ENCODE data around the gene C18orf63.

Gene C18orf63

DNA sequence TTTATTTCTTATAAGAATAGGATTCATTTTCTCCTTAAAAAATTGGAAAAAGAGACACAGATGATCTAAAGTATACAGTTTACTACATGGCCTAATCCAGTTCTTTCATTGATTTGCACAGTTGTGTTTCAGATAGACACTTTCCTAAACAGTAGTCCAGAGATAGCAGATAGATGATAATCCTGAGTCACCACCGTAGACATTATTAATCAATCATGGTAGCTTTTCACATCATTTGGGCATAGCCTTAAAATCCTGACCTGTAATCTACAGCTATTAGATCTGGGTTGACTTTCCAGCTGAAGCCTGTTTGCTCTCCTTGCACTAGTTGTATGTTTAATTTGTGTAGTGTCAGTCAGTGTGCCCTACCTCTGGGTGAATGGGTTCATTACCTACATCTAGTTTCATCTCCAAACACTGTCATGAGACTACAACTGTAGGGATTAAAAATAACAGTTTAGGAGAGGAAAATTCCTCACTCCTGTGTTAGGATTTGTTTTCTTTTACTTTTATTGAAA lies 14.1 kb downstream of the C18orf63 start:
- no peak overlapping the region for H3K9ac ChIP-seq
- H3K27ac ChIP-seq = no peak overlapping the region
- no peaks in the 10 kb centered on the region for H3K79me2 ChIP-seq (ENCODE audit: insufficient read depth, low read depth)
- no peak overlapping the region for H3K4me2 ChIP-seq
- H4K20me1 ChIP-seq (ENCODE audit: insufficient read depth) = no peaks in the 10 kb centered on the region
- no peak overlapping the region for H3K4me3 ChIP-seq (IDR thresholded peaks at IDR 0.05; ENCODE audit: insufficient read depth, low read depth, low read length)
- TF ChIP-seq, protein P1, sequence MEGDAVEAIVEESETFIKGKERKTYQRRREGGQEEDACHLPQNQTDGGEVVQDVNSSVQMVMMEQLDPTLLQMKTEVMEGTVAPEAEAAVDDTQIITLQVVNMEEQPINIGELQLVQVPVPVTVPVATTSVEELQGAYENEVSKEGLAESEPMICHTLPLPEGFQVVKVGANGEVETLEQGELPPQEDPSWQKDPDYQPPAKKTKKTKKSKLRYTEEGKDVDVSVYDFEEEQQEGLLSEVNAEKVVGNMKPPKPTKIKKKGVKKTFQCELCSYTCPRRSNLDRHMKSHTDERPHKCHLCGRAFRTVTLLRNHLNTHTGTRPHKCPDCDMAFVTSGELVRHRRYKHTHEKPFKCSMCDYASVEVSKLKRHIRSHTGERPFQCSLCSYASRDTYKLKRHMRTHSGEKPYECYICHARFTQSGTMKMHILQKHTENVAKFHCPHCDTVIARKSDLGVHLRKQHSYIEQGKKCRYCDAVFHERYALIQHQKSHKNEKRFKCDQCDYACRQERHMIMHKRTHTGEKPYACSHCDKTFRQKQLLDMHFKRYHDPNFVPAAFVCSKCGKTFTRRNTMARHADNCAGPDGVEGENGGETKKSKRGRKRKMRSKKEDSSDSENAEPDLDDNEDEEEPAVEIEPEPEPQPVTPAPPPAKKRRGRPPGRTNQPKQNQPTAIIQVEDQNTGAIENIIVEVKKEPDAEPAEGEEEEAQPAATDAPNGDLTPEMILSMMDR (conservative IDR thresholded peaks at IDR 0.05; ENCODE audit: low read depth, low read length) = no peak
- no peak overlapping the region for H2AFZ ChIP-seq (ENCODE audit: low read depth)
- H3K4me1 ChIP-seq (ENCODE audit: low read depth, poor library complexity, severe bottlenecking) = no peaks in the 10 kb centered on the region
- no peaks in the 10 kb centered on the region for H3K36me3 ChIP-seq (ENCODE audit: insufficient read depth)
- H3K27me3 ChIP-seq (ENCODE audit: insufficient read depth, low read depth) = no peaks in the 10 kb centered on the region

DNA sequence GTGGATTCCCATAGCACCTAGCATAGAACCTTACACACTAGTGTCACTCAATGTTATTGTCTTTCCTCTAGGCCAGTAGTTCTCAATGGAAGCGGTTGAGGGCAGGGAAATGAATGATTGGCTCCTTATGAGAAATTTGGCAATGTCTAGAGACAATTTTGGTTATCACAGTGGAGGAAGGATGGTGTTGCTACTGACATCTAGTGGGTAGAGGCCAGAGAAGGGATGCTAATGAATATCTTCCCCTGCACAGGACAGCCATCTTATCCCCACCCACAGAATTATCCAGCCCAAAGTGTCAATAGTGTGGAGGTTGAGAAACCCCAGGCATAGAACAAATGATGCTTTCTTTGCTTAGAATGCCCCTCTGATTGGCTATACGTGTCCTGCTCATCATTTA lies 15.8 kb downstream of the C18orf63 start:
- H2AFZ ChIP-seq (ENCODE audit: low read depth) = no peak overlapping the region
- no peaks in the 10 kb centered on the region for H3K4me1 ChIP-seq (ENCODE audit: low read depth, poor library complexity, severe bottlenecking)
- no peaks in the 10 kb centered on the region for H3K27me3 ChIP-seq (ENCODE audit: insufficient read depth, low read depth)
- no peaks in the 10 kb centered on the region for H3K36me3 ChIP-seq (ENCODE audit: insufficient read depth)
- H3K27ac ChIP-seq = no peak overlapping the region
- H4K20me1 ChIP-seq (ENCODE audit: insufficient read depth) = no peaks in the 10 kb centered on the region
- H3K9ac ChIP-seq = no peak overlapping the region
- TF ChIP-seq, protein P1 (conservative IDR thresholded peaks at IDR 0.05; ENCODE audit: low read depth, low read length) = 0 out of 2 replicates have a peak, but pooled peaks have one; percentile 43
- no peak overlapping the region for H3K4me2 ChIP-seq
- H3K79me2 ChIP-seq (ENCODE audit: insufficient read depth, low read depth) = no peaks in the 10 kb centered on the region
- H3K4me3 ChIP-seq (IDR thresholded peaks at IDR 0.05; ENCODE audit: insufficient read depth, low read depth, low read length) = no peak overlapping the region

DNA sequence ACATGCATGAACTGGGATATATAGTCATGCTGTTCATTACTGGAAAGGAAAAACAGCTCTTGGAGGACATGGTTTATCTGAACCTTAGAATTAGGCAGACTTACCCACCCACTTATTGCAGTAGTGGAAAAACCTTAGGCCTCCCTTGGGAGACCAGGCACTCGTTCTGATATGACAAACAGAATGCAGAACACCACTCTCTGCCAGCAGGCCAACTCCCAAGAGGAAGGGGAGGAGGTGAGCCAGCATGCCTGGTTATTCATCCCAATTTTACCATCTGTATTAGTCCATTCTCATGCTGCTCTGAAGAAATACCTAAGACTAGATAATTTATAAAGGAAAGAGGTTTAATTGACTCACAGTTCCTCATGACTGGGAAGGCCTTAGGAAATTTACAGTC lies 17.5 kb downstream of the C18orf63 start:
- no peak overlapping the region for H3K27ac ChIP-seq
- TF ChIP-seq, protein P1 (conservative IDR thresholded peaks at IDR 0.05; ENCODE audit: low read depth, low read length) = no peak
- no peaks in the 10 kb centered on the region for H3K27me3 ChIP-seq (ENCODE audit: insufficient read depth, low read depth)
- H2AFZ ChIP-seq (ENCODE audit: low read depth) = no peak overlapping the region
- no peaks in the 10 kb centered on the region for H3K4me1 ChIP-seq (ENCODE audit: low read depth, poor library complexity, severe bottlenecking)
- no peaks in the 10 kb centered on the region for H3K79me2 ChIP-seq (ENCODE audit: insufficient read depth, low read depth)
- no peaks in the 10 kb centered on the region for H4K20me1 ChIP-seq (ENCODE audit: insufficient read depth)
- H3K4me2 ChIP-seq = no peak overlapping the region
- H3K36me3 ChIP-seq (ENCODE audit: insufficient read depth) = no peaks in the 10 kb centered on the region
- H3K4me3 ChIP-seq (IDR thresholded peaks at IDR 0.05; ENCODE audit: insufficient read depth, low read depth, low read length) = no peak overlapping the region
- H3K9ac ChIP-seq = no peak overlapping the region

DNA sequence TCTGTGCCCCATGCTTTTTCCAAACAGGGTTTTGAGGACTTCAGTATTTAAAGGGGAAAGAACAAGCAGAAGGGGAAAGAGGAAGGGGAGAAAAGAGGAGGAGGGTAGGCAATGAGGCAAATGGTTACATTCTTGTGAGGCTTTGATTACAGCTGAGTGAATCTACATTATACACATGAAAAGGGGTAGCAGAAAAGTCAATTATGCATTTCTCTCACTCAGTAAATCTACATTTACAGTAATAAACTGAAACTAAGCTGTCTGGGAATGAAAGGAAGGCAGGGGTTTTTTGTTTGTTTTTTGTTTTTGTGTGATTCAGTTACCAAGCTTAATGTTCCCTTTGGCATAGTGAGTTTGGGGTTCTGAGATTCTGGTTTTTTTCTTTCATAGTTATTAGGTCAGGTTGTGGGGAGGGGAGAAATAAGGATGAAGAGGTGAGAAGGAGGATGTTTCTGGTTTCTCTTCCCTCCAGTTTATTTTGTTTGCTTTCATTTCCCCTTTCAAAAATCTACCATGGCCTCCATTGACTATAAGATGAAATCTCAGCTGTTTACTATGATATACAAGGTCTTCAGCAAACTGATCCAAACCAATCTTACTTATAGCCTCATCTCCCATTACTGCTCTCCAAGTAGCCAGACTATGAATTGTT lies 18.7 kb downstream of the C18orf63 start:
- no peak overlapping the region for H2AFZ ChIP-seq (ENCODE audit: low read depth)
- no peaks in the 10 kb centered on the region for H3K36me3 ChIP-seq (ENCODE audit: insufficient read depth)
- H3K9ac ChIP-seq = no peak overlapping the region
- no peak overlapping the region for H3K4me3 ChIP-seq (IDR thresholded peaks at IDR 0.05; ENCODE audit: insufficient read depth, low read depth, low read length)
- H3K4me1 ChIP-seq (ENCODE audit: low read depth, poor library complexity, severe bottlenecking) = no peaks in the 10 kb centered on the region
- H3K4me2 ChIP-seq = no peak overlapping the region
- H3K27ac ChIP-seq = no peak overlapping the region
- TF ChIP-seq, protein P1 (conservative IDR thresholded peaks at IDR 0.05; ENCODE audit: low read depth, low read length) = no peak
- no peaks in the 10 kb centered on the region for H3K79me2 ChIP-seq (ENCODE audit: insufficient read depth, low read depth)
- no peaks in the 10 kb centered on the region for H3K27me3 ChIP-seq (ENCODE audit: insufficient read depth, low read depth)
- no peaks in the 10 kb centered on the region for H4K20me1 ChIP-seq (ENCODE audit: insufficient read depth)

Data from KMS-11 (cell line).